NCI-H446 (cell line): Measurements from ENCODE around the gene TMED10.

ENCODE experiments used
- DNase-seq, 2 experiments: peaks; one replicate each; lab custom pipeline; 2025; lab: John Stamatoyannopoulos, UW

TMED10 gene

DNA sequence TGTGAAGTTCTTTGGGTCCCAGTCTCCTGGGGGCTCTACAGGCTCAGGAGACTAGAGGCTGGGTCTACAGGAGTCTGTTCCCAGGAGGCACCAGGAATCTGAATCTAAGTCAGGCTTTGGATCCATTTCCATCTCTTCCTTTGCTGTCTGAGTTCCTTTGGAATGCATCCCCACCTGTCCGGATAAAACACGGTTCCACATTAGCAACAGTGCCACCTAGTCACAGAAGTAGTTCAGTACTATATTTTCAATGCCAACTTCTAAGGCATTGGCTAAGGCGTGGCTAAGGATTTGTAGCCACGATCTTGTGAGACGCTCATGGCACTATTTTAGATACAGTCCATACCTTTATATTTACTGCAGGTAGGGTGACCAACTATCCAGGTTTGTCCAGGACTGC, 91.9 kb downstream of the TMED10 start:
- no peak for DNase-seq

DNA sequence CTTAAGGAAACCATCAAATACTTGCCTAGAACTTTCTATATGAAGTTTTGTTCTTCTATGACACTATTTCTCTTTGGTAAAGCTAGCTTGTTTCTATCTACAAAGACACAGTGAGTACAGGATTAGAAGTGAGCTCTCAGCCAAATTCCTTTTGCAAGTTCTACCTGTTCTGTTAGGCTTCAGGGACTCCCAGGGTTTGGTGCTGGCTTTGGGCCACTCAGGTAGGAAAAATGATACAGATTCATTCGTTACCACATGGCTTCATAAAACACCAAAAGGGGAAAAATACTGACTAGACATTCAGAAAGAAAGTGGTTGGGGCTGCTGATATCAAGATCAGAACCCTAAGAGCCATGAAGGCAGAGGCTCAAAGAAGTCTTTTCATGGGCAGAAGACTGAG, 93.1 kb downstream of the TMED10 start:
- DNase-seq, result no peak

DNA sequence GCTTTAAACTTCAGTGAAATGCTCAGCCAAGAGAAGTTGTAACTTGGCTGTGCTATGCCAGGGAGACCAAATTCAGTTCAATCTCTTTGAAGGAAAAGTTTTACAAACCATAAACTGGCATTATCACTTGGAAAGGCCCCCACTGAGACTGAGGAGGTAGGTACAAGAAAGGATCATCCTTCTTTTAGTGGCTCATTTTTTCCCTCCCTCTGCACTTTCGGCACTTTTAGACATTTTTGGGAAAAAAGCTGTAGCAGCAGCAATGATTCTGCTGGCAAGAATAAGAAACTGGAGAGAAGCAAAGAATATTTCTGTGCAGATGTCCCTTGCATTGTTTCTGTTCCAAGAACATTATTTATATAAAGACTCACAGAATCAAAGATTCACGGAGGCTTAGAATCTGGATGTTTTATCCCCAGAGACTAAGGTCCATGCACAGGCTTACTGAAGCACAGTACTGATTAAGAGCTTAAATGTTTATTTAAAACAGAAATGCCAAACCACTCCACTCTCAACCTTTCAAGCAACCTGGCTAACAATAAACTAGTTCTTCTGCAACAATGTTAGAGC, 94.7 kb downstream of the TMED10 start:
- no peak for DNase-seq
